Skeletal muscle tissue (tissue), 4 donors: ENCODE measurements around the gene CHD9. TPM values are rescaled to one million over a fixed set of nuclear protein-coding genes. Genes with fewer than 3 reads are reported as not detected.
A peak's percentile ranks its signal among the peaks of the same experiment; 100 is the strongest.

Source experiments
- H3K27ac ChIP-seq: one replicate; pipeline ENCODE4 v1.7.0; 2013; ENCODE audit warnings: mild to moderate bottlenecking, low read depth, low read length, inconsistent platforms
- H3K27me3 ChIP-seq, 3 donors: one replicate each; pipeline ENCODE4 v1.7.0; 2013; ENCODE audit warnings: low read length in 3 of 3; ENCODE audit not compliant: control insufficient read depth in 3 of 3, insufficient read depth in 3 of 3
- H3K36me3 ChIP-seq, 3 donors: one replicate each; pipeline ENCODE4 v1.7.0; 2013; ENCODE audit warnings: low read length in 3 of 3; ENCODE audit not compliant: control insufficient read depth in 3 of 3, insufficient read depth in 3 of 3
- H3K4me1 ChIP-seq, 3 donors: one replicate each; pipeline ENCODE4 v1.7.0; 2013; ENCODE audit warnings: low read length in 3 of 3, mild to moderate bottlenecking in 3 of 3; ENCODE audit not compliant: control insufficient read depth in 3 of 3, insufficient read depth in 3 of 3
- H3K4me3 ChIP-seq, 3 donors: one replicate each; pipeline ENCODE4 v1.7.0; 2013; ENCODE audit warnings: low read length in 3 of 3
- H3K9ac ChIP-seq, 3 donors: one replicate each; pipeline ENCODE4 v1.7.0; 2013; ENCODE audit warnings: low read length in 3 of 3, mild to moderate bottlenecking in 3 of 3, moderate library complexity in 2 of 3, low read depth in 1 of 3
- H3K9me3 ChIP-seq, 3 donors: one replicate each; pipeline ENCODE4 v1.7.0; 2013; ENCODE audit warnings: low read length in 3 of 3; ENCODE audit not compliant: control insufficient read depth in 3 of 3
- total RNA-seq: library from RNA; depleted of rRNA; stranded (reverse); fragments of >200 nt; gene quantifications from one replicate; pipeline ENCODE4 v1.2.3, GENCODE V29; 2014
- donor health status: Osteomylitis.

Gene CHD9
- total RNA-seq, 1 donor from 2014 or later = 69.4 TPM

GRCh38 chr16:53105565-53105964 lies 50.8 kb downstream of the CHD9 start:
- H3K4me1 ChIP-seq = peaks cover 4 to 11% (median 8%) of the 10 kb centered on the region in 3 donors
- H3K27ac ChIP-seq = no peak overlapping the region
- H3K9me3 ChIP-seq = no peaks in the 10 kb centered on the region
- H3K36me3 ChIP-seq = no peaks in the 10 kb centered on the region
- H3K27me3 ChIP-seq = no peaks in the 10 kb centered on the region
- H3K4me3 ChIP-seq = no peak overlapping the region
- no peak overlapping the region for H3K9ac ChIP-seq

GRCh38 chr16:53111078-53111791 lies 56.4 kb downstream of the CHD9 start:
- Histone ChIP-seq H3K27ac (no peak overlapping the region), H3K4me3 (no peak overlapping the region), H3K27me3 (no peaks in the 10 kb centered on the region), H3K9me3 (no peaks in the 10 kb centered on the region), H3K9ac (no peak overlapping the region), H3K36me3 (no peaks in the 10 kb centered on the region), H3K4me1 (peaks cover 0 to 2% (median 0%) of the 10 kb centered on the region in 3 donors)

- H3K36me3 ChIP-seq = no peaks in the 10 kb centered on the region
- no peak overlapping the region for H3K4me3 ChIP-seq
- peaks cover 0 to 2% (median 0%) of the 10 kb centered on the region in 3 donors for H3K4me1 ChIP-seq
- H3K27ac ChIP-seq = no peak overlapping the region
- H3K9me3 ChIP-seq = no peaks in the 10 kb centered on the region
- no peaks in the 10 kb centered on the region for H3K27me3 ChIP-seq
- no peak overlapping the region for H3K9ac ChIP-seq
Measured at GRCh38 chr16:53112015-53112414, 57.2 kb downstream of the CHD9 start.

- Histone ChIP-seq H3K27ac (no peak overlapping the region), H3K36me3 (no peaks in the 10 kb centered on the region), H3K4me3 (no peak overlapping the region), H3K27me3 (no peaks in the 10 kb centered on the region), H3K4me1 (peaks cover 0 to 2% (median 0%) of the 10 kb centered on the region in 3 donors), H3K9me3 (no peaks in the 10 kb centered on the region), H3K9ac (no peak overlapping the region)
Measured at GRCh38 chr16:53115047-53115446, 60.3 kb downstream of the CHD9 start.

GRCh38 chr16:53115773-53116172 lies 61.0 kb downstream of the CHD9 start:
- H3K4me3 ChIP-seq = no peak overlapping the region
- peaks cover 0 to 2% (median 0%) of the 10 kb centered on the region in 3 donors for H3K4me1 ChIP-seq
- no peaks in the 10 kb centered on the region for H3K9me3 ChIP-seq
- H3K36me3 ChIP-seq = no peaks in the 10 kb centered on the region
- no peak overlapping the region for H3K27ac ChIP-seq
- H3K9ac ChIP-seq = no peak overlapping the region
- H3K27me3 ChIP-seq = no peaks in the 10 kb centered on the region

- Histone ChIP-seq H3K9ac (no peak overlapping the region), H3K36me3 (no peaks in the 10 kb centered on the region), H3K4me3 (no peak overlapping the region), H3K27ac (no peak overlapping the region), H3K27me3 (no peaks in the 10 kb centered on the region), H3K4me1 (no peaks in the 10 kb centered on the region), H3K9me3 (no peaks in the 10 kb centered on the region)
Measured at GRCh38 chr16:53121043-53121620, 66.3 kb downstream of the CHD9 start.

GRCh38 chr16:53121661-53122060 lies 66.9 kb downstream of the CHD9 start:
- Histone ChIP-seq H3K9ac (no peak overlapping the region), H3K4me3 (no peak overlapping the region), H3K27me3 (no peaks in the 10 kb centered on the region), H3K4me1 (no peaks in the 10 kb centered on the region), H3K27ac (no peak overlapping the region), H3K9me3 (no peaks in the 10 kb centered on the region), H3K36me3 (no peaks in the 10 kb centered on the region)

- H3K36me3 ChIP-seq = no peaks in the 10 kb centered on the region
- H3K27ac ChIP-seq = no peak overlapping the region
- H3K27me3 ChIP-seq = no peaks in the 10 kb centered on the region
- H3K4me3 ChIP-seq = no peak overlapping the region
- H3K9me3 ChIP-seq = no peaks in the 10 kb centered on the region
- no peak overlapping the region for H3K9ac ChIP-seq
- no peaks in the 10 kb centered on the region for H3K4me1 ChIP-seq
Measured at GRCh38 chr16:53123747-53124146, 69.0 kb downstream of the CHD9 start.

GRCh38 chr16:53126390-53126789 lies 71.6 kb downstream of the CHD9 start:
- Histone ChIP-seq H3K36me3 (no peaks in the 10 kb centered on the region), H3K4me3 (no peak overlapping the region), H3K27ac (no peak overlapping the region), H3K27me3 (no peaks in the 10 kb centered on the region), H3K9ac (no peak overlapping the region), H3K9me3 (no peaks in the 10 kb centered on the region), H3K4me1 (peaks cover 0 to 11% (median 11%) of the 10 kb centered on the region in 3 donors)

- no peaks in the 10 kb centered on the region for H3K27me3 ChIP-seq
- peak overlapping the region; percentile 91 to 94 (median 93) for H3K9ac ChIP-seq
- H3K27ac ChIP-seq = peak overlapping the region; percentile 94
- peaks cover 0 to 15% (median 11%) of the 10 kb centered on the region in 3 donors for H3K4me1 ChIP-seq
- no peaks in the 10 kb centered on the region for H3K36me3 ChIP-seq
- no peaks in the 10 kb centered on the region for H3K9me3 ChIP-seq
- H3K4me3 ChIP-seq = peak overlapping the region; percentile 85 to 96 (median 91)
Measured at GRCh38 chr16:53129281-53130158, 74.7 kb downstream of the CHD9 start.
